GM12878 (cell line): Measurements from ENCODE around the gene CHURC1. TPM values are rescaled to one million over a fixed set of nuclear protein-coding genes. Genes with fewer than 3 reads are reported as not detected.

Source experiments
- ATAC-seq: fragments of 200-7000 bp; cut with Tn5 transposase; 3 replicates; pipeline ENCODE4 v1.9.1; 2020; ENCODE audit warnings: mild to moderate bottlenecking, moderate library complexity
- BruUV-seq: library from RNA; stranded (reverse); fragments of 400-500 nt; replicated peaks from 2 replicates; lab custom pipeline; 2021; lab: Mats Ljungman, UMichigan
- CTCF ChIA-PET: fragments of 300-600 bp; sonication (Branson Sonifier 250); formaldehyde crosslinking; extraction: SDS; loops from one replicate; lab custom pipeline; 2021; ENCODE audit warnings: inconsistent platforms; lab: Yijun Ruan, JAX
- POLR2A ChIA-PET: fragments of 350-600 bp; formaldehyde crosslinking; extraction: SDS; loops from one replicate; lab custom pipeline; 2021; ENCODE audit warnings: inconsistent platforms; lab: Charles Lee
- RAD21 ChIA-PET: fragments of 300-600 bp; sonication (Branson Sonifier 250); formaldehyde crosslinking; loops from one replicate; lab custom pipeline; 2023; ENCODE audit warnings: antibody characterized with exemption; ENCODE audit not compliant: unreplicated experiment; lab: Charles Lee
- SMC1A ChIA-PET: fragments of 300-600 bp; sonication (Branson Sonifier 250); formaldehyde crosslinking; loops from one replicate; lab custom pipeline; 2023; ENCODE audit not compliant: unreplicated experiment, uncharacterized antibody; lab: Charles Lee
- DNase-seq: peaks from one replicate; pipeline ENCODE4 v3.0.0-alpha.2; 2011; ENCODE audit warnings: low read depth, low spot score
- FAIRE-seq: peaks from 3 replicates; lab custom pipeline; 2011; peaks lifted over from hg19 to GRCh38; lab: Jason Lieb, UNC
- H2AFZ ChIP-seq: 2 replicates; pipeline ENCODE4 v1.6.0; 2011; ENCODE audit warnings: low read depth, low read length, control low read depth; ENCODE audit not compliant: control insufficient read depth
- H3K27ac ChIP-seq: 2 replicates; pipeline ENCODE4 v1.5.1; 2011; ENCODE audit warnings: control low read depth; ENCODE audit not compliant: control insufficient read depth, insufficient read depth
- H3K27me3 ChIP-seq, 2 experiments: replicated peaks in 1 of 2; 2 replicates each; pipeline versions ENCODE4 v1.6.0 to v1.6.1; 2011; ENCODE audit warnings: low read length in 1 of 2; ENCODE audit not compliant: control insufficient read depth in 2 of 2, insufficient read depth in 2 of 2
- H3K36me3 ChIP-seq, 2 experiments: 2 replicates each; pipeline ENCODE4 v1.5.1; 2011; ENCODE audit warnings: low read length in 1 of 2; ENCODE audit not compliant: control insufficient read depth in 2 of 2, insufficient read depth in 2 of 2
- H3K4me1 ChIP-seq: 2 replicates; pipeline ENCODE4 v1.6.1; 2011; ENCODE audit warnings: mild to moderate bottlenecking, low read length, moderate library complexity, mixed read lengths; ENCODE audit not compliant: control insufficient read depth, insufficient read depth
- H3K4me2 ChIP-seq: 2 replicates; pipeline ENCODE4 v1.6.0; 2011; ENCODE audit warnings: control low read depth; ENCODE audit not compliant: control insufficient read depth, insufficient read depth
- H3K4me3 ChIP-seq: fragments of 200-600 bp; sonication (generic); 2 replicates; pipeline ENCODE4 v1.5.1; 2016
- H3K79me2 ChIP-seq: 2 replicates; pipeline ENCODE4 v1.6.0; 2011; ENCODE audit warnings: low read length; ENCODE audit not compliant: control insufficient read depth, insufficient read depth
- H3K9ac ChIP-seq: 2 replicates; pipeline ENCODE4 v1.8.0; 2011; ENCODE audit warnings: low read length, control low read depth, mixed read lengths; ENCODE audit not compliant: control insufficient read depth, insufficient read depth
- H3K9me3 ChIP-seq: replicated peaks from 3 replicates; pipeline ENCODE4 v1.5.1; 2011; ENCODE audit warnings: mild to moderate bottlenecking, low read length; ENCODE audit not compliant: control insufficient read depth, insufficient read depth
- H4K20me1 ChIP-seq: 2 replicates; pipeline ENCODE4 v1.6.0; 2011; ENCODE audit not compliant: control insufficient read depth, insufficient read depth
- EP300 ChIP-seq, 2 experiments: fragments of 150-350 bp in 1 of 2; IDR thresholded peaks; 2 replicates each; pipeline ENCODE4 v1.6.1; 2011 to 2012; ENCODE audit warnings: low read depth in 2 of 2, low read length in 2 of 2, borderline replicate concordance in 1 of 2, improper control_type of control experiment in 1 of 2, inconsistent platforms in 1 of 2; ENCODE audit not compliant: control insufficient read depth in 1 of 2
- GATAD2B ChIP-seq: fragments of 450-650 bp; conservative IDR thresholded peaks from 2 replicates; pipeline ENCODE4 v1.6.1; 2017; ENCODE audit warnings: low read depth, mild to moderate bottlenecking, moderate library complexity
- IKZF1 ChIP-seq: fragments of 450-650 bp; conservative IDR thresholded peaks from 2 replicates; pipeline ENCODE4 v1.6.1; 2017; ENCODE audit warnings: antibody characterized with exemption, mild to moderate bottlenecking
- MEF2B ChIP-seq: fragments of 450-650 bp; IDR thresholded peaks from 2 replicates; pipeline ENCODE4 v1.6.1; 2018; ENCODE audit warnings: mild to moderate bottlenecking, moderate library complexity; ENCODE audit not compliant: partially characterized antibody, poor library complexity, severe bottlenecking
- RAD21 ChIP-seq: IDR thresholded peaks from 2 replicates; pipeline ENCODE4 v1.6.1; 2011; ENCODE audit warnings: mild to moderate bottlenecking, low read depth, low read length, moderate library complexity; ENCODE audit not compliant: insufficient read depth
- RCOR1 ChIP-seq: conservative IDR thresholded peaks from 2 replicates; pipeline ENCODE4 v1.6.1; 2012; ENCODE audit warnings: low read depth, low read length, improper control_type of control experiment
- SMAD1 ChIP-seq: fragments of 450-650 bp; IDR thresholded peaks from 2 replicates; pipeline ENCODE4 v1.6.1; 2018; ENCODE audit warnings: mild to moderate bottlenecking, low read depth; ENCODE audit not compliant: partially characterized antibody
- SMARCA5 ChIP-seq: fragments of 450-650 bp; IDR thresholded peaks from 2 replicates; pipeline ENCODE4 v1.6.1; 2017; ENCODE audit warnings: mild to moderate bottlenecking
- SMC3 ChIP-seq: IDR thresholded peaks from 2 replicates; pipeline ENCODE4 v1.6.1; 2011; ENCODE audit warnings: low read length, improper control_type of control experiment, borderline replicate concordance
- whole genome bisulfite sequencing: methylation state at CpG from one replicate; pipeline ENCODE4 v1.1.6; 2016; ENCODE audit warnings: low lambda C conversion rate; ENCODE audit not compliant: insufficient replicate concordance, insufficient coverage; ENCODE audit errors: missing lambda C conversion rate; 5-methylcytosine and 5-hydroxymethylcytosine counted together
- in situ Hi-C: fragments of 300-500 bp; cut with MboI; formaldehyde crosslinking; loops from 9 replicates; pipeline ENCODE4 v1.14.3; 2018; ENCODE audit warnings: mixed read lengths
- intact Hi-C: fragments of 100-400 bp; cut with micrococcal nuclease; formaldehyde crosslinking; loops from one replicate; pipeline ENCODE4 v1.14.2; 2022; ENCODE audit not compliant: unreplicated experiment
- polyA plus RNA-seq, 11 experiments: library from polyadenylated mRNA; depleted of rRNA in 4 of 11; unstranded in 6 of 11; stranded (reverse) in 5 of 11; fragments of >200 nt; fragmentation: Nextera tagmentation in 4 of 11; fragmentation: Illumina TruSeq in 1 of 11; extraction: Ambion mirVana in 4 of 11; extraction: Trizol in 1 of 11; gene quantifications; 1 replicate in 1 of 11; 2 replicates in 10 of 11; pipeline versions ENCODE4 v1.2.1 to v1.2.3, GENCODE V29; 2011 to 2016; ENCODE audit warnings: inconsistent platforms in 2 of 11, missing spikeins in 2 of 11, low read depth in 1 of 11
- total RNA-seq, 4 experiments: library from RNA; depleted of rRNA in 3 of 4; stranded (reverse); fragments of >200 nt in 3 of 4; fragmentation: Illumina TruSeq in 1 of 4; extraction: Trizol in 1 of 4; gene quantifications; 2 replicates each; pipeline versions ENCODE4 v1.2.1 to v1.2.3, GENCODE V29; 2013 to 2021
- TF ChIP-seq, protein P1 (sequence below): IDR thresholded peaks from 2 replicates; pipeline ENCODE4 v1.6.1; 2011; ENCODE audit warnings: borderline replicate concordance, low read depth, mild to moderate bottlenecking, moderate library complexity, mixed read lengths, low read length; ENCODE audit not compliant: insufficient read depth; ENCODE audit errors: extremely low read length
- TF ChIP-seq, protein P2 (sequence below), 3 experiments: IDR thresholded peaks in 2 of 3; conservative IDR thresholded peaks in 1 of 3; 2 replicates each; pipeline ENCODE4 v1.5.1; 2011; ENCODE audit warnings: low read depth in 3 of 3, low read length in 3 of 3, mild to moderate bottlenecking in 3 of 3, control low read depth in 2 of 3, moderate library complexity in 2 of 3, inconsistent platforms in 1 of 3, mixed read lengths in 1 of 3; ENCODE audit not compliant: control insufficient read depth in 2 of 3, insufficient read depth in 1 of 3; ENCODE audit errors: extremely low read depth in 1 of 3

The CHURC1 gene
- total and polyA plus RNA-seq, 10 of the 15 experiments (the other 5 are each of a cell fraction or from before 2014, with no cell fraction given): 41.0 to 421 (median 140) TPM

- peak overlapping the region; percentile 64 for H2AFZ ChIP-seq
- ATAC-seq (no peak), DNase-seq (no peak), FAIRE-seq (no peak)
- SMC1A ChIA-PET: interaction anchor here (0.7 to 4.5 kb wide), 6 partner anchors 23 to 161 kb away, joined by 3 to 18 read pairs (median 8); no protein-coding TSS in a partner anchor
- H3K79me2 ChIP-seq: peaks cover 17% of the 10 kb centered on the region
- CTCF ChIA-PET: interaction anchor here (0.7 to 9.5 kb wide), 15 partner anchors 8 to 340 kb away, joined by 3 to 109 read pairs (median 4); no protein-coding TSS in a partner anchor
- peak overlapping the region; percentile 62 for H3K4me2 ChIP-seq
- H3K27ac ChIP-seq: no peak overlapping the region
- no peaks in the 10 kb centered on the region for H3K36me3 ChIP-seq
- H4K20me1 ChIP-seq: no peaks in the 10 kb centered on the region
- in situ Hi-C loops (loop anchor here (5.0 kb wide), 1 partner anchor 156 kb away; no protein-coding TSS in a partner anchor), intact Hi-C loops (loop anchor here (1.0 to 10.0 kb wide), 4 partner anchors 160 to 309 kb away; no protein-coding TSS in a partner anchor)
- no peak overlapping the region for H3K4me3 ChIP-seq
- WGBS: 10% methylated on average over 15 of the region's 15 CpGs
- RAD21 ChIA-PET: interaction anchor here (0.7 to 3.9 kb wide), 4 partner anchors 27 to 432 kb away, joined by 3 to 28 read pairs (median 4); no protein-coding TSS in a partner anchor
- H3K9ac ChIP-seq: no peak overlapping the region
- TF ChIP-seq, protein P1, sequence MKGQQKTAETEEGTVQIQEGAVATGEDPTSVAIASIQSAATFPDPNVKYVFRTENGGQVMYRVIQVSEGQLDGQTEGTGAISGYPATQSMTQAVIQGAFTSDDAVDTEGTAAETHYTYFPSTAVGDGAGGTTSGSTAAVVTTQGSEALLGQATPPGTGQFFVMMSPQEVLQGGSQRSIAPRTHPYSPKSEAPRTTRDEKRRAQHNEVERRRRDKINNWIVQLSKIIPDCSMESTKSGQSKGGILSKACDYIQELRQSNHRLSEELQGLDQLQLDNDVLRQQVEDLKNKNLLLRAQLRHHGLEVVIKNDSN: no peak
- TF ChIP-seq SMC3 (peak; percentile 60; the same call in 1 of the 2 replicates), GATAD2B (no peak), RCOR1 (no peak), SMARCA5 (no peak), EP300 (IDR thresholded peaks at IDR 0.05; ENCODE audit: borderline replicate concordance in 1 of 2, control insufficient read depth in 1 of 2, low read depth in 2 of 2, low read length in 2 of 2) (no peak), SMAD1 (no peak), MEF2B (no peak), RAD21 (peak; percentile 89), IKZF1 (no peak)
- TF ChIP-seq, protein P2, sequence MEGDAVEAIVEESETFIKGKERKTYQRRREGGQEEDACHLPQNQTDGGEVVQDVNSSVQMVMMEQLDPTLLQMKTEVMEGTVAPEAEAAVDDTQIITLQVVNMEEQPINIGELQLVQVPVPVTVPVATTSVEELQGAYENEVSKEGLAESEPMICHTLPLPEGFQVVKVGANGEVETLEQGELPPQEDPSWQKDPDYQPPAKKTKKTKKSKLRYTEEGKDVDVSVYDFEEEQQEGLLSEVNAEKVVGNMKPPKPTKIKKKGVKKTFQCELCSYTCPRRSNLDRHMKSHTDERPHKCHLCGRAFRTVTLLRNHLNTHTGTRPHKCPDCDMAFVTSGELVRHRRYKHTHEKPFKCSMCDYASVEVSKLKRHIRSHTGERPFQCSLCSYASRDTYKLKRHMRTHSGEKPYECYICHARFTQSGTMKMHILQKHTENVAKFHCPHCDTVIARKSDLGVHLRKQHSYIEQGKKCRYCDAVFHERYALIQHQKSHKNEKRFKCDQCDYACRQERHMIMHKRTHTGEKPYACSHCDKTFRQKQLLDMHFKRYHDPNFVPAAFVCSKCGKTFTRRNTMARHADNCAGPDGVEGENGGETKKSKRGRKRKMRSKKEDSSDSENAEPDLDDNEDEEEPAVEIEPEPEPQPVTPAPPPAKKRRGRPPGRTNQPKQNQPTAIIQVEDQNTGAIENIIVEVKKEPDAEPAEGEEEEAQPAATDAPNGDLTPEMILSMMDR (IDR thresholded peaks at IDR 0.05 in 2 of 3, conservative IDR thresholded peaks at IDR 0.05 in 1 of 3; ENCODE audit: control insufficient read depth in 2 of 3, extremely low read depth in 1 of 3, insufficient read depth in 1 of 3, low read depth in 3 of 3, low read length in 3 of 3): peak; percentile 63 to 83 (median 70)
- POLR2A ChIA-PET: interaction anchor here (0.7 kb wide), 1 partner anchor 420 kb away, joined by 9 read pairs; no protein-coding TSS in a partner anchor
- no TSS peak for BruUV-seq
- H3K4me1 ChIP-seq: peaks cover 4% of the 10 kb centered on the region; the same call in 1 of the 2 replicates
- H3K27me3 ChIP-seq: no peaks in the 10 kb centered on the region
- H3K9me3 ChIP-seq: no peaks in the 10 kb centered on the region
Observed at GRCh38 chr14:64983439-64984310, 69.4 kb downstream of the CHURC1 start.
